Panc1 (cell line): ENCODE results near the gene ABCB1. TPM values are rescaled to one million over a fixed set of nuclear protein-coding genes. Genes with fewer than 3 reads are reported as not detected.

ENCODE experiments used
- ATAC-seq: fragments of 200-7000 bp; cut with Tn5 transposase; 2 replicates; pipeline ENCODE4 v1.9.1; 2020; ENCODE audit warnings: mild to moderate bottlenecking, moderate library complexity
- BruUV-seq: library from RNA; stranded (reverse); fragments of 400-500 nt; replicated peaks from 2 replicates; lab custom pipeline; 2021; lab: Mats Ljungman, UMichigan
- CTCF ChIA-PET: fragments of 300-600 bp; sonication (Branson Sonifier 250); formaldehyde crosslinking; loops from one replicate; lab custom pipeline; 2022; ENCODE audit warnings: antibody characterized with exemption; lab: Charles Lee
- POLR2A ChIA-PET: fragments of 300-600 bp; sonication (Branson Sonifier 250); formaldehyde crosslinking; loops from one replicate; lab custom pipeline; 2022; ENCODE audit warnings: antibody characterized with exemption; lab: Charles Lee
- DNase-seq: peaks from one replicate; pipeline ENCODE4 v3.0.0-alpha.2; 2010; ENCODE audit warnings: low read depth, low spot score
- H3K27ac ChIP-seq: 2 replicates; pipeline ENCODE4 v1.5.1; 2011; ENCODE audit warnings: mild to moderate bottlenecking, low read length, inconsistent platforms
- H3K27me3 ChIP-seq: fragments of 200-500 bp; sonication (Bioruptor generic); 2 replicates; pipeline ENCODE4 v1.6.0; 2014; ENCODE audit warnings: low read length, inconsistent platforms; ENCODE audit not compliant: control insufficient read depth, insufficient read depth
- H3K36me3 ChIP-seq: fragments of 200-500 bp; sonication (Bioruptor generic); 2 replicates; pipeline ENCODE4 v1.5.1; 2014; ENCODE audit warnings: inconsistent platforms, mild to moderate bottlenecking, low read length, moderate library complexity; ENCODE audit not compliant: control insufficient read depth, insufficient read depth
- H3K4me1 ChIP-seq: 2 replicates; pipeline ENCODE4 v1.5.1; 2011; ENCODE audit warnings: inconsistent platforms, mild to moderate bottlenecking, low read length, moderate library complexity; ENCODE audit not compliant: control insufficient read depth, insufficient read depth
- H3K4me3 ChIP-seq, 2 experiments: 2 replicates each; pipeline ENCODE4 v1.5.1; 2011 to 2012; ENCODE audit warnings: low read depth in 2 of 2, low read length in 2 of 2, mild to moderate bottlenecking in 2 of 2, inconsistent platforms in 1 of 2, moderate library complexity in 1 of 2
- H3K9me3 ChIP-seq: fragments of 200-500 bp; sonication (Bioruptor generic); 2 replicates; pipeline ENCODE4 v1.5.1; 2014; ENCODE audit warnings: low read depth, mild to moderate bottlenecking, inconsistent platforms, low read length, moderate library complexity; ENCODE audit not compliant: control insufficient read depth, insufficient read depth
- CTCF ChIP-seq: fragments of 450-650 bp; IDR thresholded peaks from 2 replicates; pipeline ENCODE4 v1.5.1; 2017; ENCODE audit warnings: mild to moderate bottlenecking
- POLR2AphosphoS5 ChIP-seq: IDR thresholded peaks from 2 replicates; pipeline ENCODE4 v1.6.1; 2012; ENCODE audit warnings: mild to moderate bottlenecking, low read depth, low read length, moderate library complexity
- REST ChIP-seq, 2 experiments: IDR thresholded peaks; 2 replicates each; pipeline ENCODE4 v1.6.1; 2011 to 2012; ENCODE audit warnings: low read depth in 2 of 2, control low read depth in 1 of 2, low read length in 1 of 2, mild to moderate bottlenecking in 1 of 2, moderate library complexity in 1 of 2; ENCODE audit not compliant: insufficient read depth in 1 of 2
- SIN3A ChIP-seq: IDR thresholded peaks from 2 replicates; pipeline ENCODE4 v1.6.1; 2012; ENCODE audit warnings: low read depth, mild to moderate bottlenecking, low read length, moderate library complexity, borderline replicate concordance; ENCODE audit not compliant: insufficient read depth
- TCF7L2 ChIP-seq: IDR thresholded peaks from 2 replicates; pipeline ENCODE4 v1.6.1; 2011; ENCODE audit warnings: mild to moderate bottlenecking, low read depth, low read length, inconsistent platforms
- in situ Hi-C: cut with HindIII; loops from 2 replicates; pipeline ENCODE4 v1.10.0; 2016; ENCODE audit warnings: low sequenced_read_pairs, low pct_unique_long_range_greater_than_20kb
- intact Hi-C: fragments of 100-400 bp; cut with micrococcal nuclease; formaldehyde crosslinking; loops from one replicate; pipeline ENCODE4 v1.10.0; 2022; ENCODE audit not compliant: unreplicated experiment
- total RNA-seq: library from RNA; stranded (reverse); gene quantifications from one replicate; pipeline ENCODE4 v1.2.1, GENCODE V29; 2021; ENCODE audit not compliant: unreplicated experiment

ABCB1 gene
- total RNA-seq, 1 experiment from 2014 or later, result 0.67 TPM

GRCh38 chr7:87625101-87625500, 24.4 kb upstream of the ABCB1 start:
- no peaks in the 10 kb centered on the region for H3K4me1 ChIP-seq
- intact Hi-C loops (loop anchor here (5.0 kb wide), 1 partner anchor 252 kb away; the partner anchor contains the start of genes DBF4 and SLC25A40), in situ Hi-C loops (no loop called here)
- no peak for TF ChIP-seq CTCF
- no peak for TF ChIP-seq POLR2AphosphoS5
- TF ChIP-seq REST (IDR thresholded peaks at IDR 0.05; ENCODE audit: insufficient read depth in 1 of 2, low read depth in 2 of 2, low read length in 1 of 2), result no peak
- no peak for TF ChIP-seq SIN3A
- no peak for TF ChIP-seq TCF7L2
- no peak overlapping the region for H3K27ac ChIP-seq
- BruUV-seq, result no TSS peak
- peaks cover 12% of the 10 kb centered on the region for H3K27me3 ChIP-seq
- DNase-seq (no peak), ATAC-seq (no peak)
- no peak overlapping the region for H3K4me3 ChIP-seq
- POLR2A ChIA-PET, result no interaction called here
- CTCF ChIA-PET, result no interaction called here
- no peaks in the 10 kb centered on the region for H3K9me3 ChIP-seq
- H3K36me3 ChIP-seq, result no peaks in the 10 kb centered on the region; the same call in 1 of the 2 replicates

GRCh38 chr7:87624628-87625027, 23.9 kb upstream of the ABCB1 start:
- no TSS peak for BruUV-seq

More at GRCh38 chr7:87624628-87625027, 23.9 kb upstream of the ABCB1 start:
- no peak for TF ChIP-seq SIN3A
- TF ChIP-seq CTCF, result no peak; the same call in 1 of the 2 replicates
- TF ChIP-seq POLR2AphosphoS5, result no peak
- TF ChIP-seq REST (IDR thresholded peaks at IDR 0.05; ENCODE audit: insufficient read depth in 1 of 2, low read depth in 2 of 2, low read length in 1 of 2), result no peak
- TF ChIP-seq TCF7L2, result no peak
- Histone ChIP-seq H3K4me3 (no peak overlapping the region), H3K36me3 (no peaks in the 10 kb centered on the region; the same call in 1 of the 2 replicates), H3K4me1 (no peaks in the 10 kb centered on the region), H3K27ac (no peak overlapping the region), H3K9me3 (no peaks in the 10 kb centered on the region), H3K27me3 (peaks cover 9% of the 10 kb centered on the region; the same call in 1 of the 2 replicates)
- in situ Hi-C loops (no loop called here), intact Hi-C loops (loop anchor here (5.0 kb wide), 1 partner anchor 253 kb away; the partner anchor contains the start of genes DBF4 and SLC25A40)
- ChIA-PET CTCF (no interaction called here), POLR2A (no interaction called here)
- DNase-seq, result no peak
- no peak for ATAC-seq
